ENCODE results near the gene LRRIQ3. TPM values are rescaled to one million over a fixed set of nuclear protein-coding genes. Genes with fewer than 3 reads are reported as not detected.
"Not testable (repeated sequence)": the region's sequence is repeated elsewhere in the genome, so short reads cannot be mapped to it uniquely, and the experiment has no call there.

LRRIQ3 gene
- total RNA-seq, 1 experiment from 2014 or later: 0.26 TPM

DNA sequence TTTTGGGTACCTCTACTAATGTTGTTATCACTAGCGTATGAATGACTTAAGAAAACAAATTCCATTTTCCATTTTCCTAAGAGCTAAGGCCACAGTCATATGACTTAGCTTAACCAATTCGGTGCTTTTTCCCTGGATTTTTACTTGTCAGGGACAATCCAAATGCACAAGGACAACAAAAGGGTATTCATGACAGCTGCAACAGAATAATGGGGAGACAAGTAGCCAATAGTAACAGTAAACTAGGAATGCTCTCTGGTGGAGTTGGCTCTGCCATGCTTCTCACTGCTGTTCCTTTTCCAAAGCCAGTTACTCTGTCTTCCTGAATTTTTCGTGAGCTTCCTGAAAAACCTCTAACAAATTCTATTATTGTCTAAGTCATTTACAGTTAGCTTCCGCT lies 52.9 kb downstream of the LRRIQ3 start:
- Histone ChIP-seq H3K4me2 (ENCODE audit: insufficient read depth, insufficient read length, low read length) (no peak overlapping the region), H2BK15ac (ENCODE audit: low read depth, low read length) (no peak overlapping the region), H4K5ac (ENCODE audit: insufficient read length, low read depth, low read length) (no peak overlapping the region), H2AFZ (ENCODE audit: low read length) (no peak overlapping the region), H4K8ac (replicated peaks; ENCODE audit: insufficient read length, low read depth, low read length) (no peak overlapping the region), H2AK5ac (ENCODE audit: insufficient read length, low read length) (no peak overlapping the region), H4K91ac (ENCODE audit: insufficient read length, low read depth, low read length) (no peak overlapping the region), H2BK20ac (ENCODE audit: low read depth, low read length, poor library complexity, severe bottlenecking) (no peak overlapping the region), H3K27ac (ENCODE audit: insufficient read length, low read depth, low read length) (no peak overlapping the region), H3K4me1 (ENCODE audit: insufficient read depth, low read length) (no peaks in the 10 kb centered on the region), H4K20me1 (ENCODE audit: control insufficient read depth, insufficient read depth, insufficient read length) (no peaks in the 10 kb centered on the region), H2BK120ac (ENCODE audit: low read depth, low read length, poor library complexity, severe bottlenecking) (no peak overlapping the region), H3K79me1 (ENCODE audit: insufficient read depth, low read depth, low read length, poor library complexity, severe bottlenecking) (no peaks in the 10 kb centered on the region), H3K27me3 (ENCODE audit: insufficient read depth, low read length) (no peaks in the 10 kb centered on the region), H3K79me2 (ENCODE audit: insufficient read depth, low read length) (no peaks in the 10 kb centered on the region), H3K56ac (ENCODE audit: insufficient read length, low read depth, low read length) (no peak overlapping the region), H3T11ph (ENCODE audit: low read length) (no peak overlapping the region), H3K23ac (ENCODE audit: insufficient read length, low read depth, low read length) (no peak overlapping the region), H2BK5ac (ENCODE audit: insufficient read length, low read length) (no peak overlapping the region), H3K23me2 (ENCODE audit: insufficient read length, low read depth, low read length, poor library complexity, severe bottlenecking) (no peaks in the 10 kb centered on the region), H3K4ac (ENCODE audit: low read depth, low read length) (no peak overlapping the region), H3K9ac (ENCODE audit: extremely low read depth, insufficient read length, low read length) (no peak overlapping the region), H3K18ac (ENCODE audit: insufficient read length, low read depth, low read length) (no peak overlapping the region), H3K9me3 (ENCODE audit: control insufficient read depth, low read depth, low read length) (no peaks in the 10 kb centered on the region), H2BK12ac (ENCODE audit: insufficient read length, low read depth, low read length) (no peak overlapping the region), H3K14ac (ENCODE audit: insufficient read depth, low read length) (no peak overlapping the region)
- no peaks in the 10 kb centered on the region for H3K36me3 Mint-ChIP-seq (ENCODE audit: insufficient read depth in 1 of 3, low read depth in 3 of 3)
- H3K4me3 Mint-ChIP-seq: no peak overlapping the region
- TF ChIP-seq, protein P1, sequence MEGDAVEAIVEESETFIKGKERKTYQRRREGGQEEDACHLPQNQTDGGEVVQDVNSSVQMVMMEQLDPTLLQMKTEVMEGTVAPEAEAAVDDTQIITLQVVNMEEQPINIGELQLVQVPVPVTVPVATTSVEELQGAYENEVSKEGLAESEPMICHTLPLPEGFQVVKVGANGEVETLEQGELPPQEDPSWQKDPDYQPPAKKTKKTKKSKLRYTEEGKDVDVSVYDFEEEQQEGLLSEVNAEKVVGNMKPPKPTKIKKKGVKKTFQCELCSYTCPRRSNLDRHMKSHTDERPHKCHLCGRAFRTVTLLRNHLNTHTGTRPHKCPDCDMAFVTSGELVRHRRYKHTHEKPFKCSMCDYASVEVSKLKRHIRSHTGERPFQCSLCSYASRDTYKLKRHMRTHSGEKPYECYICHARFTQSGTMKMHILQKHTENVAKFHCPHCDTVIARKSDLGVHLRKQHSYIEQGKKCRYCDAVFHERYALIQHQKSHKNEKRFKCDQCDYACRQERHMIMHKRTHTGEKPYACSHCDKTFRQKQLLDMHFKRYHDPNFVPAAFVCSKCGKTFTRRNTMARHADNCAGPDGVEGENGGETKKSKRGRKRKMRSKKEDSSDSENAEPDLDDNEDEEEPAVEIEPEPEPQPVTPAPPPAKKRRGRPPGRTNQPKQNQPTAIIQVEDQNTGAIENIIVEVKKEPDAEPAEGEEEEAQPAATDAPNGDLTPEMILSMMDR (conservative IDR thresholded peaks at IDR 0.05): no peak
- WGBS (ENCODE audit: extremely low coverage, insufficient read length, low lambda C conversion rate): no CpG with 5 or more reads among the region's 4 CpGs
- no peaks in the 10 kb centered on the region for H3K27me3 Mint-ChIP-seq (ENCODE audit: low read depth)
- no peaks in the 10 kb centered on the region for H3K4me1 Mint-ChIP-seq
- no peak overlapping the region for H3K27ac Mint-ChIP-seq
- H3K9me3 Mint-ChIP-seq: no peaks in the 10 kb centered on the region
- DNase-seq: no peak

DNA sequence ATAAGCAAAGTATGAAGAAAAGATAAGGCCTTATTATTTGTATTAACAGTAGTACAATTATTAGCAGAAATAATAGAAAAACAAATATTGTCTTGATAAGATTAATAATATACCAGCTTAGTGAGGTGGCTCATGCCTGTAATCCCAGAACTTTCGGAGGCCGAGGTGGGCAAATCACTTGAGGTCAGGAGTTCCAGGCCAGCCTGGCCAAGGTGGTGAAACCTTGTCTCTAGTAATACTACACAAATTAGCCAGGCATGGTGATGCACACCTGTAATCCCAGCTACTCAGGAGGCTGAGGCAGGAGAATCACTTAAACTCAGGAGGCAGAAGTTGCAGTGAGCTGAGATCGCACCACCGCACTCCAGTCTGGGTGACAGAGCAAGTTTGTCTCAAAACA lies 80.6 kb downstream of the LRRIQ3 start:
- not testable (repeated sequence) for H2BK15ac ChIP-seq (ENCODE audit: low read depth, low read length); H3K56ac ChIP-seq (ENCODE audit: insufficient read length, low read depth, low read length); H2BK12ac ChIP-seq (ENCODE audit: insufficient read length, low read depth, low read length); H3K4me1 Mint-ChIP-seq; H3K9me3 ChIP-seq (ENCODE audit: control insufficient read depth, low read depth, low read length); H2AFZ ChIP-seq (ENCODE audit: low read length); H3K27ac Mint-ChIP-seq; H3K14ac ChIP-seq (ENCODE audit: insufficient read depth, low read length); H3K4me1 ChIP-seq (ENCODE audit: insufficient read depth, low read length); H2BK5ac ChIP-seq (ENCODE audit: insufficient read length, low read length); H4K5ac ChIP-seq (ENCODE audit: insufficient read length, low read depth, low read length); DNase-seq; H2AK5ac ChIP-seq (ENCODE audit: insufficient read length, low read length); H3K36me3 Mint-ChIP-seq (ENCODE audit: insufficient read depth in 1 of 3, low read depth in 3 of 3); H3K4ac ChIP-seq (ENCODE audit: low read depth, low read length); H4K91ac ChIP-seq (ENCODE audit: insufficient read length, low read depth, low read length); H3K27me3 ChIP-seq (ENCODE audit: insufficient read depth, low read length); H3K23ac ChIP-seq (ENCODE audit: insufficient read length, low read depth, low read length); H2BK20ac ChIP-seq (ENCODE audit: low read depth, low read length, poor library complexity, severe bottlenecking); H4K20me1 ChIP-seq (ENCODE audit: control insufficient read depth, insufficient read depth, insufficient read length); H3K23me2 ChIP-seq (ENCODE audit: insufficient read length, low read depth, low read length, poor library complexity, severe bottlenecking); H3K27me3 Mint-ChIP-seq (ENCODE audit: low read depth); H4K8ac ChIP-seq (replicated peaks; ENCODE audit: insufficient read length, low read depth, low read length); H3T11ph ChIP-seq (ENCODE audit: low read length); H3K79me1 ChIP-seq (ENCODE audit: insufficient read depth, low read depth, low read length, poor library complexity, severe bottlenecking); H3K79me2 ChIP-seq (ENCODE audit: insufficient read depth, low read length); H3K4me2 ChIP-seq (ENCODE audit: insufficient read depth, insufficient read length, low read length); H3K9ac ChIP-seq (ENCODE audit: extremely low read depth, insufficient read length, low read length); H3K4me3 Mint-ChIP-seq; H3K27ac ChIP-seq (ENCODE audit: insufficient read length, low read depth, low read length); H2BK120ac ChIP-seq (ENCODE audit: low read depth, low read length, poor library complexity, severe bottlenecking); H3K18ac ChIP-seq (ENCODE audit: insufficient read length, low read depth, low read length); H3K9me3 Mint-ChIP-seq
- WGBS (ENCODE audit: extremely low coverage, insufficient read length, low lambda C conversion rate): no CpG with 5 or more reads among the region's 4 CpGs

All from H9 (cell line).